Esophagus squamous epithelium (tissue), 4 donors: ENCODE results near the gene PIK3C3.

Experiments used
- CTCF ChIP-seq, 6 experiments: fragments of 450-650 bp in 4 of 6; fragments of 200-600 bp in 2 of 6; sonication (generic) in 2 of 6; IDR thresholded peaks; one replicate each; pipeline ENCODE4 v1.5.1; 2016 to 2019; ENCODE audit warnings: antibody characterized with exemption in 6 of 6, mild to moderate bottlenecking in 4 of 6, moderate library complexity in 4 of 6
- POLR2A ChIP-seq, 4 donors: fragments of 450-650 bp; IDR thresholded peaks; one replicate each; pipeline ENCODE4 v1.6.1; 2017; ENCODE audit warnings: antibody characterized with exemption in 4 of 4, mild to moderate bottlenecking in 4 of 4, moderate library complexity in 3 of 4

GRCh38 chr18:42068030-42068429, 113.0 kb downstream of the PIK3C3 start:
- TF ChIP-seq CTCF (IDR thresholded peaks at IDR 0.05): no peak
- TF ChIP-seq POLR2A (IDR thresholded peaks at IDR 0.05): no peak
